Mesenchymal stem cell (in vitro differentiated cells and primary cell): ENCODE data around the gene MACROD2.
"Not testable (repeated sequence)": the region's sequence is repeated elsewhere in the genome, so short reads cannot be mapped to it uniquely, and the experiment has no call there.

Experiments
- DNase-seq: peaks from one replicate; pipeline ENCODE4 v3.0.0-alpha.2; 2013
- H2AFZ ChIP-seq: one replicate; pipeline ENCODE4 v1.6.1; 2013; ENCODE audit warnings: low read depth, mild to moderate bottlenecking, control low read depth, inconsistent platforms, low read length, moderate library complexity
- H2AK5ac ChIP-seq: 2 replicates; pipeline ENCODE4 v1.6.1; 2013; ENCODE audit warnings: low read length, moderate library complexity, mild to moderate bottlenecking, inconsistent platforms; ENCODE audit not compliant: severe bottlenecking
- H2BK120ac ChIP-seq: one replicate; pipeline ENCODE4 v1.6.1; 2013; ENCODE audit warnings: low read depth, mild to moderate bottlenecking, inconsistent platforms, low read length, moderate library complexity
- H2BK12ac ChIP-seq, 2 experiments: one replicate each; pipeline ENCODE4 v1.6.1; 2013; ENCODE audit warnings: inconsistent platforms in 2 of 2, low read length in 2 of 2, mild to moderate bottlenecking in 2 of 2, moderate library complexity in 2 of 2, control low read depth in 1 of 2
- H2BK15ac ChIP-seq: one replicate; pipeline ENCODE4 v1.6.1; 2013; ENCODE audit warnings: mild to moderate bottlenecking, low read depth, inconsistent platforms; ENCODE audit not compliant: poor library complexity, severe bottlenecking
- H2BK5ac ChIP-seq: 2 replicates; pipeline ENCODE4 v1.6.1; 2013; ENCODE audit warnings: low read depth, mild to moderate bottlenecking, low read length, control low read depth, inconsistent platforms; ENCODE audit not compliant: poor library complexity, severe bottlenecking
- H3K14ac ChIP-seq, 2 experiments: one replicate each; pipeline ENCODE4 v1.6.1; 2013; ENCODE audit warnings: inconsistent platforms in 2 of 2, low read length in 2 of 2, control low read depth in 1 of 2, mild to moderate bottlenecking in 1 of 2, moderate library complexity in 1 of 2
- H3K18ac ChIP-seq, 2 experiments: one replicate each; pipeline ENCODE4 v1.6.1; 2013; ENCODE audit warnings: inconsistent platforms in 2 of 2, low read length in 2 of 2, control low read depth in 1 of 2, low read depth in 1 of 2, mild to moderate bottlenecking in 1 of 2
- H3K23ac ChIP-seq, 2 experiments: one replicate each; pipeline ENCODE4 v1.6.1; 2013; ENCODE audit warnings: inconsistent platforms in 2 of 2, low read length in 2 of 2, mild to moderate bottlenecking in 2 of 2, moderate library complexity in 2 of 2, control low read depth in 1 of 2
- H3K27ac ChIP-seq: 2 replicates; pipeline ENCODE4 v1.5.1; 2013; ENCODE audit warnings: mild to moderate bottlenecking, moderate library complexity, low read length, control low read depth, inconsistent platforms; ENCODE audit not compliant: poor library complexity, severe bottlenecking
- H3K27me3 ChIP-seq, 2 experiments: 2 replicates each; pipeline versions ENCODE4 v1.6.1 to v1.7.0; 2013; ENCODE audit warnings: low read length in 2 of 2, mild to moderate bottlenecking in 2 of 2, moderate library complexity in 2 of 2, control low read depth in 1 of 2, inconsistent platforms in 1 of 2; ENCODE audit not compliant: control insufficient read depth in 1 of 2, insufficient read depth in 1 of 2
- H3K36me3 ChIP-seq, 2 experiments: 2 replicates each; pipeline versions ENCODE4 v1.6.1 to v1.7.0; 2013; ENCODE audit warnings: low read length in 2 of 2, control low read depth in 1 of 2, inconsistent platforms in 1 of 2, low read depth in 1 of 2, mild to moderate bottlenecking in 1 of 2; ENCODE audit not compliant: insufficient read depth in 2 of 2, control insufficient read depth in 1 of 2
- H3K4ac ChIP-seq, 2 experiments: one replicate each; pipeline ENCODE4 v1.6.1; 2013; ENCODE audit warnings: inconsistent platforms in 2 of 2, low read length in 2 of 2, mild to moderate bottlenecking in 2 of 2, moderate library complexity in 2 of 2, control low read depth in 1 of 2, low read depth in 1 of 2
- H3K4me1 ChIP-seq: 2 replicates; pipeline ENCODE4 v1.6.1; 2013; ENCODE audit warnings: low read depth, low read length, control low read depth; ENCODE audit not compliant: control insufficient read depth, insufficient read depth
- H3K4me2 ChIP-seq: 2 replicates; pipeline ENCODE4 v1.6.1; 2013; ENCODE audit warnings: low read length, mild to moderate bottlenecking, inconsistent platforms; ENCODE audit not compliant: poor library complexity, severe bottlenecking
- H3K4me3 ChIP-seq, 2 experiments: 2 replicates each; pipeline versions ENCODE4 v1.5.1 to v1.7.0; 2013; ENCODE audit warnings: low read length in 2 of 2, mild to moderate bottlenecking in 2 of 2, control low read depth in 1 of 2, low read depth in 1 of 2; ENCODE audit not compliant: insufficient read depth in 1 of 2
- H3K79me1 ChIP-seq: replicated peaks from 2 replicates; pipeline ENCODE4 v1.6.1; 2013; ENCODE audit warnings: mild to moderate bottlenecking, control low read depth, low read length, inconsistent platforms; ENCODE audit not compliant: poor library complexity, severe bottlenecking
- H3K9ac ChIP-seq: 2 replicates; pipeline ENCODE4 v1.7.0; 2013; ENCODE audit warnings: mild to moderate bottlenecking, low read length, moderate library complexity
- H3K9me3 ChIP-seq: 2 replicates; pipeline ENCODE4 v1.7.0; 2013; ENCODE audit warnings: mild to moderate bottlenecking, low read length; ENCODE audit not compliant: control insufficient read depth
- H4K8ac ChIP-seq: one replicate; pipeline ENCODE4 v1.6.1; 2013; ENCODE audit warnings: inconsistent platforms, mild to moderate bottlenecking, low read length, moderate library complexity
- H4K91ac ChIP-seq: one replicate; pipeline ENCODE4 v1.6.1; 2013; ENCODE audit warnings: mild to moderate bottlenecking, low read length, inconsistent platforms
- WGBS: methylation state at CpG from one replicate; pipeline ENCODE4 v1.1.7; 2013; ENCODE audit warnings: mixed read lengths; 5-methylcytosine and 5-hydroxymethylcytosine counted together

The MACROD2 gene

DNA sequence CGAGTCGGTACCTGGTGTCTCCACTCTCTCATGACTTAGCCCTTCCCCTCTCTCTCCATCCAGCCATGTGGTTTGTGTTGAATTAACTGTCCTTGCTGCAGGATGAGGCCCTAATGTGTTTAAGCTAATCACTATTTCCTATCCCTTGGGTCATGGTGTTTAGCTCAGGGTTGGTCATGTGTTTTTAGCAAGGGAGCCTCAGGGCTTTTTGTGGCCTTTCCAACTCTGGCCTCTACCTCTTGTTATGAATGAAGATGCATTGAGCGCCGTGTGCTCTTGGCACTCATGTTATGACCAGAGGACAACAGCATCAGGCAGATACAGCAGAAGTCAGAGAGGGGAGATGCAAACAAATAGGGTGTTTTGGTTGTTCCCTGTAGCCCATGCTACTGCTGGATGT lies 1016.3 kb downstream of the MACROD2 start:
- Histone ChIP-seq H3K4me1 (no peaks in the 10 kb centered on the region), H2BK5ac (no peak overlapping the region), H3K9ac (no peak overlapping the region), H2AK5ac (no peak overlapping the region), H3K4me3 (no peak overlapping the region), H3K9me3 (no peaks in the 10 kb centered on the region), H3K23ac (no peak overlapping the region), H3K27me3 (no peaks in the 10 kb centered on the region), H2BK15ac (no peak overlapping the region), H2BK120ac (no peak overlapping the region), H3K36me3 (no peaks in the 10 kb centered on the region), H3K27ac (no peak overlapping the region), H3K4ac (no peak overlapping the region), H3K18ac (no peak overlapping the region), H4K8ac (no peak overlapping the region), H2BK12ac (no peak overlapping the region), H2AFZ (no peak overlapping the region), H3K14ac (no peak overlapping the region), H3K4me2 (no peak overlapping the region), H3K79me1 (no peaks in the 10 kb centered on the region), H4K91ac (no peak overlapping the region)
- DNase-seq = no peak
- WGBS = 89% methylated on average over 2 of the region's 4 CpGs

DNA sequence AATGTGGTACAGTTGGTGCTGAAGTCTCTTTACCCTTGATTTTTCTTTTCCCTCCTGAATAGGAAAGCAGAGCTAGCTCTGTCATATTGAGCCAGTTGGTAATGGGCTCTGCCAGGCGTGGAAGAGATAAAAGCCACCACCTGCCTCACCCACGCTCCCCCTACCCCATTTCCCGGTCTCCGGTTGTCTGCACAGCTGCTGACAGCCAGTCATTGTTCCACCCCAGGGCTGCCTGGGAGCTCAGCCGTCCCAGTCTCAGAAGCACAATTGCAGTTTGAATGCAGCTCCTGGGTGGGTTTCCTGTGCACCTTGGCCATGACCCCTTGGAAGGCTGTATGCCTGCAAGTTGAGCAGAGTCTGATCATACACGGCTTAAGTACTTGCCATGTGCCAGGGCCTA lies 1017.2 kb downstream of the MACROD2 start:
- no peaks in the 10 kb centered on the region for H3K79me1 ChIP-seq
- no peak overlapping the region for H2BK15ac ChIP-seq
- H4K8ac ChIP-seq = no peak overlapping the region
- H3K27ac ChIP-seq = no peak overlapping the region
- no peak for DNase-seq
- no peak overlapping the region for H2BK5ac ChIP-seq
- no peak overlapping the region for H3K4ac ChIP-seq
- no peak overlapping the region for H3K14ac ChIP-seq
- peak overlapping the region in 1 of 2 experiments; percentile 17 for H3K4me3 ChIP-seq
- H2AFZ ChIP-seq = no peak overlapping the region
- H3K9me3 ChIP-seq = no peaks in the 10 kb centered on the region
- no peak overlapping the region for H3K18ac ChIP-seq
- no peak overlapping the region for H2BK12ac ChIP-seq
- H3K4me2 ChIP-seq = no peak overlapping the region
- WGBS = 79% methylated on average over 6 of the region's 6 CpGs
- H4K91ac ChIP-seq = no peak overlapping the region
- H3K27me3 ChIP-seq = no peaks in the 10 kb centered on the region
- H3K23ac ChIP-seq = no peak overlapping the region
- H3K9ac ChIP-seq = no peak overlapping the region
- H3K4me1 ChIP-seq = no peaks in the 10 kb centered on the region
- no peaks in the 10 kb centered on the region for H3K36me3 ChIP-seq
- H2AK5ac ChIP-seq = no peak overlapping the region
- H2BK120ac ChIP-seq = no peak overlapping the region

DNA sequence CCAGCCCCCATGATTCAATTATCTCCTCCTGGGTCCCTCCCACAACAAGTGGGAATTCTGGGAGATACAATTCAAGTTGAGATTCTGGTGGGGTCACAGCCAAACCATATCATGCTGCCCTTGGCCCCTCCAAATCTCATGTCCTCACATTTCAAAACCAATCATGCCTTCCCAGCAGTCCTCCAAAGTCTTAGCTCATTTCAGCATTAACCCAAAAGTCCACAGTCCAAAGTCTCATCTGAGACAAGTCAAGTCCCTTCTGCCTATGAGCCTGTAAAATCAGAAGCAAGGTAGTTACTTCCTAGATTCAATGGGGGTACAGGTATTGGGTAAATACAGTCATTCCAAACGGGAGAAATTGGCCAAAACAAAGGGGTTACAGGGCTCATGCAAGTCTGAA lies 1021.6 kb downstream of the MACROD2 start:
- not testable (repeated sequence) for H3K27ac ChIP-seq, DNase-seq, H2BK120ac ChIP-seq, H2BK5ac ChIP-seq, H4K8ac ChIP-seq, H3K4me3 ChIP-seq, H3K4ac ChIP-seq, H3K23ac ChIP-seq, H3K9ac ChIP-seq, H3K36me3 ChIP-seq, H4K91ac ChIP-seq, H2AK5ac ChIP-seq, H2BK15ac ChIP-seq, H3K79me1 ChIP-seq, H3K14ac ChIP-seq, H3K27me3 ChIP-seq, H3K9me3 ChIP-seq, H3K4me1 ChIP-seq, H3K4me2 ChIP-seq, H2BK12ac ChIP-seq, H2AFZ ChIP-seq, H3K18ac ChIP-seq
- WGBS = 58% methylated on average over 1 of the region's 1 CpG

DNA sequence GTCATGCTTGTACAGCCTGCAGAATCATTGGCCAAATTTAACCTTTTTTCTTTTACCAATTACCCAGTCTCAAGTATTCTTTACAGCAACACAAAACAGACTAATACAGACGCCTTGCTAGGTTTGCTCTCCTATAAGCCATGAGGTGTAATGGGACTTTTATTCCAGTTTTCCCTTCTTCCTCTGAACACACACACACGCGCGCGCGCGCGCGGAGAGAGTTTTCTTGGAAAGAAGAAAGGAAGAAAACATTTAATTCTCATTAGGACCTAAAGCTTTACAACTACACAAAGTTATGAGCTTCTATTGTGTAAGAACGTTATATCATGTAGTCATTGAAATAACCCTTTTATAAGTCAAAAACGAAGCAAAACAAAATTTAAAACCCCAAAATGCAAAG lies 1023.6 kb downstream of the MACROD2 start:
- Histone ChIP-seq H2BK5ac (no peak overlapping the region), H3K4me3 (no peak overlapping the region), H2BK120ac (no peak overlapping the region), H3K14ac (no peak overlapping the region), H2AK5ac (no peak overlapping the region), H3K23ac (no peak overlapping the region), H3K18ac (no peak overlapping the region), H3K27ac (no peak overlapping the region), H2BK12ac (no peak overlapping the region), H3K9me3 (no peaks in the 10 kb centered on the region), H3K9ac (no peak overlapping the region), H2BK15ac (no peak overlapping the region), H4K8ac (no peak overlapping the region), H3K79me1 (no peaks in the 10 kb centered on the region), H3K4me1 (no peaks in the 10 kb centered on the region), H4K91ac (no peak overlapping the region), H3K4ac (no peak overlapping the region), H3K4me2 (no peak overlapping the region), H2AFZ (no peak overlapping the region), H3K36me3 (no peaks in the 10 kb centered on the region), H3K27me3 (no peaks in the 10 kb centered on the region)
- no peak for DNase-seq
- WGBS = no CpG with 5 or more reads among the region's 11 CpGs
